A204.1 (cell line): Measurements from ENCODE around the gene DIO1.

Source experiments
- FAIRE-seq: peaks from 2 replicates; lab custom pipeline; 2012; peaks lifted over from hg19 to GRCh38; lab: Jason Lieb, UNC

The DIO1 gene

DNA sequence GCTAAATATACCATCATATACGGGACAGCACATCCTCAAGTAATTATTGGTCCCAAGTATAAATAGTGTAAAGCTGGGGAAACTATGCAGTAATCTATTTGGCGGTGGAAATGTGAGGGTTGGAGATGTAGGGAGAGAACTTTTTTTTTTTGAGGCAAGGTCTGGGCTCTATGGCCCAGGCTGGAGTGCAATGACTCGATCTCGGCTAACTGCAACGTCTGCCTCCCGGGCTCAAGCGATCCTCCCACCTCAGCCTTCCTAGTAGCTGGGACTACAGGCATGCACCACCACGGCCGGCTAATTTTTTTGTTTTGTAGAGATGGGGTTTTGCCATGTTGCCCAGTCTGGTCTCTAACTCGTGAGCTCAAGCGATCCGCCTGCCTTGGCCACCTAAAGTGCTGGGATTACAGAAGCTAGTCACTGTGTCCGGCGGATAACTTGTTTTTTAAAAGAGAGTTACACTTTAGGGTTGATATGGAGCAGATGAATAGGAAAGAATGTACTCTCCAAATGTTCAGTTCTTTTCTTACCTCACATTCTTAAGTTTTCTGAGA lies 49.6 kb downstream of the DIO1 start:
- no peak for FAIRE-seq

DNA sequence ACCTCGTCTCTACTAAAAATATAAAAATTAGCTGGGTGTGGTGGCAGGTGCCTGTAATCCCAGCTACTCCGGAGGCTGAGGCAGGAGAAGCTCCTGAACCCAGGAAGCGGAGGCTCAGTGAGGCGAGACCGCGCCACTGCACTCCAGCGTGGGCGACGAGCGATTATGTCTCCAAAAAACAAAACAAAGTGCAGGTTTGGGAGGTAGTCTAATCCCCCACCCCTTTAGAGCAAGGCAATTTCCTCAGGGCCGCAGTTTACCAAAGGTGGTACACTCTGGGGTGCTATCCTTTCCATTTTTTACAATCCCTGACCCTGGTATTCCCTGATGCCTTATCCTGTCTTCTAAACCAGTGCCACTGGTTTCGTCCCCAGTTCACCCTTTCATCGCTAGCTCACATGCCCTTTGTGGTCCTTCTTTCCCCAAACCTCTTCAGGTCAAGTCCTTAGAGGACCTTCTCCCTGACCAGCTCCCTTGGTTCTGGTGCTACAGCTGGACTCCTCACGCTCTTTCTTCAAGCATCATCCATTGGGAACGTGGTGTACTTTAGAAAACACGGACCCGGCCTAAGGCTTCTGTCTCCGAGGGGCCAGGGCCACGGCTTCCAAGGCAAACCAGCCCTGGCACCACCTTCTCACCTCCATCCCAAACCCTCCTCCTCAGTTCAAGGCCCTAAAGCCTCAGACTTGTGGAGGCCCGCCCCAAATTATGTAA lies 50.6 kb downstream of the DIO1 start:
- FAIRE-seq = no peak

DNA sequence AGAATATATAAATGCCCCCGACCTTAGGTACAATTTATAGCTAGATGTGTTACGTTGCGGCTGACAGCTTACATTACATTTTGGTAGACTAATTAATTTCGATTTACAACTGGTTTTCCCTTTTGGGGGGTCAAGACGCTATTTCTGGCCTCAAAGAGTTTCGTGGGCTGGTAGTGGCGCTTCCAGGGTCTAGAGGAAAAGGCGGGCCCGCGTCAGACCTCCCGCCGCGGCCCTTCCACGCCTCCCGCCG lies 51.1 kb downstream of the DIO1 start:
- no peak for FAIRE-seq

DNA sequence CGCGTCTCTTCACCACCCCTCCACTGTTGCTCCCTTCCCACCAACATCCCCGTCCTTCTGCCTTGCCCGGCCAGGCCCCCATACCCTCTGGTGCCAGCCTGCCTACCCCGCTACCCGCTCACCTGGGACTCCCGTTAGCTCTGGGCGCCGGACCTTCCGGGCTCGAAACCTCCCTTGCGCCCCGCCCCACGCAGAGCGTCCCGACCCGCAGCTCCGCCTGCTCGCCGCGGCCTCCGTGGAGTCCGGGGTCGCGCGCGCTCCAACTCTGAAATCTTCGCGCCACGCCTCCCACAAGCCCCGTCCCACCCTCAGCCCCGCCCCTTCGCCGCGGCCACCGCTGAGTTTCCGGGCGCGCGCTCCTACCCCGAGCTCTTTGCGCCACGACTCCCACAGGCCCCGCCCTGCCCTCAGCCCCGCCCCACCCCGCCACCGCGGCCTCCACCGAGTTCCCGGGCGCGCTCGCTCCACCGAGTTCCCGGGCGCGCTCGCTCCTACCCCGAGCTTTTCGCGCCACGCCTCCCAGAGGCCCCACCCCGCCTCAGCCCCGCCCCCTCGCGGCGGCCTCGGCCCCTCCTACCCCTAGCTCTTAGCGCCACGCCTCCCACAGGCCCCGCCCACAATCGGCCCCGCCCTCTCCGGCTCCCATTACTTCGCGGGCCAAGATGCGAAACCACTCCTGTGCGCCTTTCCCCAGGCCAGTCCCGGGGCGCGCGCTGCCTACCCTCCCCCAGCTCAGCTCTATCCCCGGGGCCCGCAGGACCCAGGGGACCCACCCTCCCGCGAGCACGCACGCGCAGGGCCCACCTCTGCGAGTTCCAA lies 51.7 kb downstream of the DIO1 start, which contains the start of gene IFT25:
Gene IFT25 (minus strand): TSS at position 267 of the 819 bp plus-strand sequence. CDS start 5,617 bp downstream, outside the sequence.
- no peak for FAIRE-seq

DNA sequence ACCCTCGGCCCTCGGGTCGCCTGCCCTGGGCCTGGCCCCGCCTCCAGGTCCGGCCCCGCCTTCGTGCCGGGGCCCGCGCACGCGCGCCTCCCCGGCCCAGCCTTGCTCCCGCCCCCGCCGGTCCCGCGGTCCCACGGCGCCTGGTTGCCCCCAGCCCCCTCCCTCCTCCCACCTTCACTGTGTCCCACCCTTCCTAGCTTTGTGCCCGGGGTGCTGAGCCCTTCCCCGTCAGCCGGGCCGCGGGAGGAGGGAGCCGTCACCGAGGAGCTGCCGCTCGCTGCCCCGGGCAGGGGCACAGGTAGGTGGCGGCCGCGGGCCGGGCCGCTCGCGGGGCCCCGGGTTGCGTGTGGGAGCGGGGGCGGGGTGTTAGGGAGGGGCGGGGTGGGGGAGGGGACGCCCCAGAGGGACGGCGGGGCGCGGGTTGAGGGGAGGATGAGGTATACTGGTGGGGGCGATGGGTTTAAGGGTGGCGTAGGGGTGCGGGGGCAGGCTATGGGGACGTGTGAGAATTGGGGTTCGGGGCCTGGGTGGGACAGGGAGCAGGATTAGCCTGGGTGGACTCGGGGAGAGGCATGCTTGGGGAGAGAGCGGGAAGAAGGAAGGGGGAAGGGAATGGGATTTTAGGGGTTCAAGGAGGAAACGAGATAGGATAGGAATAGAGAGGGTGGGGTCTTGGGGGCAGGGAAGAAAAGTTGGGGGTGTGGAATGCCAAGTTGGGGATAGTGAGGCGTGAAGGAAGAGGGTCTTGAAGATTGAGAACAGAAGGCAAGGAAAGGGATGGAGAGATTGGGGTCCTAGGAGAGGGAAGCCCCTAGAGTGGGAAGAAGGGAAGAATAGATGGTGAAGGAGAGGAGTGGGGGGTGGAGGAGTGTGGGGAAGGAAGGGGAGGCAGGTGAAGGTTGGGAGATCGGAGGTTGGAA lies 52.5 kb downstream of the DIO1 start, which contains the start of gene LRRC42:
Gene LRRC42 (plus strand): TSS at position 99 of the 920 bp plus-strand sequence. CDS start 5,650 bp downstream, outside the sequence.
- no peak for FAIRE-seq

DNA sequence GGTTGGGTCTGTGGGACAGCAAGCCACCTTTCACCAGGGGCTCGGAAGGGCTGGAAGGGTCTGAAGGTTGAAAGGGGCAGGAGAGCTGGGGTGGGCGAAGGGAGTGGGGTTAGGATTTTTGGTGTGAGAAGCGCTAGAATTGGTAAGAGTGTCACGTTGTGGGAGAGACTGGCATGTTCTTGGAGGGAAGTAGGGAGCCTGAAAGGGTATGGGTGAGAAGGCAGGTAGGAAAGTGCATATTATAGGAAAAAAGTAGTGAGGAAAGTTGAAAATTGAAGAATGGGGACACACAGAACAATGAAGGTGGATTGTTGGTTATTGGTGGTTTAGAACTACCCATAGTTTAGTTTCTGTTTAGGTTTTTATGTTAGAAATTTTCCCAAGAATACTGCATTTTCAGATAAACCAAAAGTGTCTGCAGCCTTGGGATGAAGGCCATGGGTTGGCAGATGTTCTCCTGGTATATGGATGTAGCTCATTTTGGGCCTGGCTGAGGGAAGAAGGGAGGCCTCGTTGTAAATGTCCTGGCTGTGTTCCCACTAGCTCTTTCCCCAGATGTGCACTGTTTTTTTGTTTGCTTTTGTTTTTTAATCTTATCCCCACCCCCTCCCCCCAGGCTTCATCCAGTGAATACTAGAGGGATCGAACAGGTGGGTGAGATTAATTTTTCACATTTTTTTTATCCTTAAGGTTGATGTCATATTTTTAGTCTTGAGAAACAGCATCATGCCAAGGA lies 53.4 kb downstream of the DIO1 start:
- no peak for FAIRE-seq

DNA sequence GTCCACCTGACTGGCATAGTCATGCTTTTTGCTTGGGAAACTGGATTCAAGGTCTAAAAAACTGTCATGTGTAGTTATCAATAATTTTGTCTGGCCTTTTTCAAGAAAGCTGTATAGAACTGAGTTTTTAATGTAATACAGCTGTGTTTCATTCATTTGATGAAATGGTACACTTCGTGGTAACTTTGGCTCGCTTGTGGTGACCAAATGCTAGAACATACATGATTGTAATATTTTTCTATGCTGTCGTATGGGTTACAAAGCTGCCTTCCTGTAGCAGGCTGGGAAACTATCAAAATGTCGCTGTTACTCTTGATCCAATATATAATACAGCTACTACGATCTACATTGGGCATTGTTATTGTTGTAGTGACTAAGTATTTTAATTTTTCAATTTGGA lies 54.3 kb downstream of the DIO1 start:
- FAIRE-seq = no peak

DNA sequence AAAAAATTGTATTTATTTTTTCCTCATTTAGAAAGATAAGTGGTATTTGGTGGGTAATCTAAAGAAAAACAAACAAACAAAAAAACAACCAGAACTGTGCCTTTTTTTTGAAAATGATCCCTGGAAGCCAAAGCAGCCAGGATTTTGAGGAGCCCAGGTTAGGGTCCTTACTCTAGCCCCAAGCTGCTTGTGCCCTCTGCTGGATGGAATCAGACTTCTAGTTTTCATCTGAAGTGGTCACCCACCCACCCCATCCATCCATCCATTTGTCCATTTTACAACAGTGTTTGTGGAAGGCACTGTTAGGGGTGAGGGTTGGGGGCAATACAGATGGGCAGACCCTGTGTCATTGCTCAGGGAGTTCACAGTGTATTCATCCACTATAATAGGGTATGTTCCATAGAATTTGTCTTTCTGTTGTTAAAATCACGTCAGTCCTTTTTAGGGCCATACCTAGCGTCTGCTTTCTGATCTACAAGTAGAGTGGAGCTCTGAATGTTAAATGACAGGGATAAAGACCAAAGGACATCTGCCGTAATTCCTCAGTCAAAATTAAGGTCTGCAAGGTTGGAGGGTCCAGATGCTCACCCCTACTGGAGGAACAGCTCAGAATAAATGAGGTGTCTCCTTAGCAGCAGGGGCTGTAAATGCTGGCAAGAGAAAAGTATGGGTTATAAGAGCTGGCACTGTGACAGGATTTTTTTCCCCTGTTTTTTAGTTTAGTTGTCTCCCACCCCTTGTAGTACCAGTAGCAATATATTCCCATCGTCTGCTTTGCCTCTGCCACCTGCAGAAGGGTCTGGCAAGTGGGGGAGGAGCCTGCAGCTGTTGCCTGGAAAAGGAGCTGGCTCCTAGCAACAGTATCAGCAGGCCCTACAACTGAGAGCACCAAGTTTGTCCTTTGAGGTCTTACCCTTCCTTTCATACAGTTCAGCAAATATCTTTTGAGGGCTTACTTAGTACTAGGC lies 55.3 kb downstream of the DIO1 start:
- no peak for FAIRE-seq

DNA sequence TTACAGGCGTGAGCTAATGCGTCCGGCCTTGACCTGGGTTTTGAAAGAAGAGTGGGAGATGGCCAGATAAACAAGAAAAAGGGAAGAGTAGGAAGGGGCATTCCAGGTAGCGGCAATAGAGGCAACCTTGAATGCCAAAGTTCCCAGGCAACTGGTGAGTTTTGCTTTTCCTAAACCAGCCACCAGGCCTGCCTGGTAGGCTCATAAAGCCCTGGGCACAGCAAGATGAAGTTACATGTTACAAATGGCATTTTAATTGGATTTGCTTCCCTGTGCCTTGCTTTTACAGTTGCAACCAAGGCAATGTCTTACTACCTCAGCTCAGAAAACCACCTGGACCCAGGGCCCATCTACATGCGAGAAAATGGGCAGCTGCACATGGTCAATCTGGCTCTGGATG lies 57.7 kb downstream of the DIO1 start:
- no peak for FAIRE-seq

DNA sequence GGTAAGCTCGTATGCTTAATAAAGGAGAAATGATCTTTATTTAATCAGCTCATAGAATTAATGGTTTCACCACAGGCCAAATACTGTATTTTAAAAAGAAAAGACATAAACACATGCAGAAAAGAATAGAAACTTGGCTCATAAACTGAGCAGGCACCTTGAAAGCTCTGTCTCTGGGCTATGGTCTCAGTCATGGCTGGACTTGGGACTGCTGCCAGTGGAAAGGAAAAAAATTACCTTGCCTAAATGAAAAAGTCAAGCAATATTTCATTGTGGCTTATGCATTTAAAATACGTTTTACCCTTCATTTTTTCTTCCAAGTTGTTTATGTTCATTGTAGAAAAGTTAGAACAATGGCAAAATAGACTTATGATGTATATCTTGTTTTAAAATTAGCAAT lies 60.1 kb downstream of the DIO1 start:
- no peak for FAIRE-seq

DNA sequence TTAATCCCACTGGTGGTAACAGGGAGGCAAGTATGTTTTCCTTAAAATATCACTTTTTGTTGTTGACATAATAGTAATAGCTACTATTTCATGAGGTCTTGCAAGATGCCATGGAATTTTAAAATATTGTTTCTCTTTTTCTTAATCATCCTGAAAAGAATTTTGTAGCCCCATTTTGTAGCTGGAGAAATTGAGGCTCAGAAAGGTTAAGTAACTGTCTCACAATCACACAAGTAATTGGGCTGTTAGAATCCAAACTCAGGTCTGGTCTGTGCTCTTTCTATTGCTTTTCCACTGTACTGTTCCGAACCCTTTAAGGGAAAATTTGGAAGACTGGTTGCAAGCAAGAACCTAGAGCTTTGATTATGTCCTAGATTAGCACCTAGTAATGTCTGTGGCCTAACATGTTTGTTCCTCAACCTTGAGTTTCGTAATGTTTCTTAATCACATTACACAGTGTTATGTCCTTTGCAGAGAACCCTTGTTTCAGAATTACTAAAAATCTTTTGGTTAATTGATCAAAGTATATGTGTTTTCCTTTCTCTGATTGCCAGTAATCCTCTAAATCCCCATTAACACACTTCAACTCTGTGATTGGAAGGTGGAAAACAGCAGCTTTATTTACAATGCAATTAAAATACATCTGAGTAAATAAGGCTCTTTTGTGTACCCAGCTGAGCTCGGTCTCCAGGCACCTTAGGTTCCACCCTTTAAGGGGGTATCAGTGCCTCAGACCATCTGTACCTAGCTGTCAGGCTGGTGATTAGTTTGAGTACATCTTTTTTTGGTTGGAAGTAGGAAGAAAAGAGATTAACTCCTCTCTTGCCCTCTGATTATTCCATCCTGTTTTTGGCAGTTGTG lies 62.6 kb downstream of the DIO1 start:
- FAIRE-seq = no peak

DNA sequence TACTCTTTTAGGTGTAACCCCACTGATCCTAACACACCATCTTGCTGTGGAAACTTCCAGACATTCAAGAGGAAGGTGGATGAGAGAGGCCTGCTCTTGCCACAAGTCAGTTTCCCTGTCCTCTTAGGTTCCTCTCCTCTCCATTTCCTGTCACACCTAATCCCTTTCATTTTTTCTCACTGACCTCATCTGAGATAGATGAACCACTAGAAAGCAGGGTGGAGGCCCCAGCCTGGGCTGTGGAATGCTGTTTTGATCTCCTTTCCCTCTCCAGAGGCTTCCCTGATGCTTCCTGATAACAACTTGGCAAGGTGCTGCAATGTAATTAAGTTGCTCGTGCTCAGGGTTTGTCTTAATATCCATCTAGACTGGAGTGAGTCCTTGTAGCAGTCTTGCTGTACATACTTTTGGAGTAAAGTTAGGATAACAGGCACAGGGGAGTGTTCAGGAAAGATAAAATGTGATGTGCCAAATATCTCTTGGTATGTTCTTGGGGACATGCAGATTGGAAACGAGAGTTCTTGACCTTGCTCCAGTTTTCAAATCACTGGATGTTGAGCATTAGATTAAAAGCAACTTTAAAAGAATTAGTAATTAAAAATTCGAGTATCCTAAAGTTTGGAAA lies 63.3 kb downstream of the DIO1 start:
- FAIRE-seq = no peak

DNA sequence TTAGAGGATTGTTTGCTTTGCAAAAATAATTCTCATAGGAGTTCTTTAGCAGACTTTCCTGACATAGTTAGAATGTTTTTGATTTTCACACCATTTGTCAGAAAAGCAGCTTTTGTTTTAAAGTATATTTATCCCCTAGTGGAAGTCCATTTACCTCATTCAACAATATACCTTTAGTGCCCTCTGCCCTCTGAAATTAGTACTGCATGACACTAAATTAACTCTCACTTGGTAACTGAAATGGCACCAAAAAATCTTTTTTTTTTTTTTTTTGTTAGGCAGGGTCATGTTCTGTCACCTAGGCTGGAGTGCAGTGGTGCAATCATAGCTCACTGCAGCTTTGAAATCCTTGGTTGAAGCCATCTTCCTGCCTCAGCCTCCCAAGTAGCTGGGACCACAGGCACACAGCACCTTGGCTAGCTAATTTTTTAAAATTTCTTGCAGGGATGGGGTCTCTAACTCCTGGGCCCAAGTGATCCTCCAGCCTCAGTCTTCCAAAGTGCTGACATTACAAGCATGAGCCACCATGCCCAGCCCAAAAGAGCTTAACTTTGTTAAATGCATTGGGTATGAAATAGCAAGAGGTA lies 65.8 kb downstream of the DIO1 start:
- FAIRE-seq = peak; percentile 83
